A673 (cell line): ENCODE data around the gene TNFSF15. TPM values are rescaled to one million over a fixed set of nuclear protein-coding genes. Genes with fewer than 3 reads are reported as not detected.

Experiments used
- BruUV-seq: library from RNA; stranded (reverse); fragments of 400-500 nt; replicated peaks from 2 replicates; lab custom pipeline; 2021; lab: Mats Ljungman, UMichigan
- CTCF ChIA-PET: fragments of 300-600 bp; sonication (Branson Sonifier 250); formaldehyde crosslinking; loops from one replicate; lab custom pipeline; 2022; ENCODE audit warnings: antibody characterized with exemption; lab: Charles Lee
- POLR2A ChIA-PET: fragments of 300-600 bp; sonication (Branson Sonifier 250); formaldehyde crosslinking; loops from one replicate; lab custom pipeline; 2022; ENCODE audit warnings: antibody characterized with exemption; ENCODE audit not compliant: low non-redundant PET; lab: Charles Lee
- DNase-seq: peaks from one replicate; pipeline ENCODE4 v3.0.0-alpha.2; 2015; ENCODE audit warnings: low spot score
- H3K27ac ChIP-seq: fragments of 200-600 bp; sonication (generic); 2 replicates; pipeline ENCODE4 v1.5.1; 2016; ENCODE audit warnings: mixed run types, low read depth, mild to moderate bottlenecking, mixed read lengths, antibody characterized with exemption, low read length; ENCODE audit not compliant: poor library complexity, severe bottlenecking
- H3K27me3 ChIP-seq: fragments of 200-600 bp; sonication (generic); replicated peaks from 2 replicates; pipeline ENCODE4 v1.6.1; 2017; ENCODE audit warnings: mixed run types, low read depth, mild to moderate bottlenecking, mixed read lengths, antibody characterized with exemption, low read length; ENCODE audit not compliant: insufficient read depth, poor library complexity
- H3K36me3 ChIP-seq: fragments of 200-600 bp; sonication (generic); 2 replicates; pipeline ENCODE4 v1.6.1; 2016; ENCODE audit warnings: mixed run types, mild to moderate bottlenecking, mixed read lengths, antibody characterized with exemption, low read length; ENCODE audit not compliant: insufficient read depth, poor library complexity, severe bottlenecking
- H3K4me1 ChIP-seq: fragments of 200-600 bp; sonication (generic); 2 replicates; pipeline ENCODE4 v1.6.1; 2017; ENCODE audit warnings: mixed run types, mild to moderate bottlenecking, mixed read lengths, antibody characterized with exemption, low read length; ENCODE audit not compliant: insufficient read depth, poor library complexity, severe bottlenecking
- H3K4me3 ChIP-seq: fragments of 200-600 bp; sonication (generic); 2 replicates; pipeline ENCODE4 v1.5.1; 2016; ENCODE audit warnings: low read depth, mixed run types, mild to moderate bottlenecking, mixed read lengths, low read length; ENCODE audit not compliant: poor library complexity, severe bottlenecking
- H3K9me3 ChIP-seq: fragments of 200-600 bp; sonication (generic); 2 replicates; pipeline ENCODE4 v1.6.1; 2016; ENCODE audit warnings: mixed run types, low read depth, mild to moderate bottlenecking, mixed read lengths, antibody characterized with exemption, low read length; ENCODE audit not compliant: poor library complexity, severe bottlenecking
- CTCF ChIP-seq: fragments of 300-800, 200-600 bp; sonication (generic); conservative IDR thresholded peaks from 2 replicates; pipeline ENCODE4 v1.5.1; 2017; ENCODE audit warnings: low read depth, mild to moderate bottlenecking, antibody characterized with exemption, low read length, moderate library complexity, mixed read lengths
- EZH2 ChIP-seq: fragments of 200-600 bp; sonication (generic); IDR thresholded peaks from 2 replicates; pipeline ENCODE4 v1.6.1; 2017; ENCODE audit warnings: borderline replicate concordance, low read depth, mild to moderate bottlenecking, mixed read lengths, antibody characterized with exemption, low read length; ENCODE audit not compliant: poor library complexity, severe bottlenecking
- intact Hi-C: fragments of 100-400 bp; cut with micrococcal nuclease; formaldehyde crosslinking; loops from one replicate; pipeline ENCODE4 v1.10.0; 2022; ENCODE audit not compliant: unreplicated experiment
- total RNA-seq: library from RNA; stranded (reverse); gene quantifications from 2 replicates; pipeline ENCODE4 v1.2.3, GENCODE V29; 2021

The TNFSF15 gene
- total RNA-seq, 1 experiment from 2014 or later = not detected

- BruUV-seq = no TSS peak
- Histone ChIP-seq H3K36me3 (no peaks in the 10 kb centered on the region), H3K4me3 (no peak overlapping the region), H3K27ac (no peak overlapping the region), H3K27me3 (no peaks in the 10 kb centered on the region), H3K4me1 (no peaks in the 10 kb centered on the region), H3K9me3 (no peaks in the 10 kb centered on the region)
- POLR2A ChIA-PET = no interaction called here
- CTCF ChIA-PET = no interaction called here
- no peak for TF ChIP-seq CTCF
- intact Hi-C loops = no loop called here
- DNase-seq = no peak
Observed at GRCh38 chr9:114826431-114826830, 20.6 kb upstream of the TNFSF15 start.

- BruUV-seq = no TSS peak
- CTCF ChIA-PET = no interaction called here
- Histone ChIP-seq H3K4me3 (no peak overlapping the region), H3K27me3 (no peaks in the 10 kb centered on the region), H3K27ac (no peak overlapping the region), H3K4me1 (no peaks in the 10 kb centered on the region), H3K36me3 (no peaks in the 10 kb centered on the region), H3K9me3 (no peaks in the 10 kb centered on the region)
- no peak for DNase-seq
- TF ChIP-seq CTCF = no peak
- POLR2A ChIA-PET = no interaction called here
- intact Hi-C loops = no loop called here
Observed at GRCh38 chr9:114825126-114825795, 19.4 kb upstream of the TNFSF15 start.

- no peaks in the 10 kb centered on the region for H3K4me1 ChIP-seq
- TF ChIP-seq EZH2 = no peak
- no peak for TF ChIP-seq CTCF
- H3K9me3 ChIP-seq = no peaks in the 10 kb centered on the region
- no peaks in the 10 kb centered on the region for H3K27me3 ChIP-seq
- no peak overlapping the region for H3K4me3 ChIP-seq
- intact Hi-C loops = no loop called here
- H3K36me3 ChIP-seq = no peaks in the 10 kb centered on the region
- no TSS peak for BruUV-seq
- CTCF ChIA-PET = no interaction called here
- no peak overlapping the region for H3K27ac ChIP-seq
- no peak for DNase-seq
- POLR2A ChIA-PET = interaction anchor here (0.6 kb wide), 1 partner anchor 296 kb away, joined by 3 read pairs; no protein-coding TSS in a partner anchor
Observed at GRCh38 chr9:114824110-114824509, 18.3 kb upstream of the TNFSF15 start.
